ENCODE results near the gene UMPS.

UMPS gene

DNA sequence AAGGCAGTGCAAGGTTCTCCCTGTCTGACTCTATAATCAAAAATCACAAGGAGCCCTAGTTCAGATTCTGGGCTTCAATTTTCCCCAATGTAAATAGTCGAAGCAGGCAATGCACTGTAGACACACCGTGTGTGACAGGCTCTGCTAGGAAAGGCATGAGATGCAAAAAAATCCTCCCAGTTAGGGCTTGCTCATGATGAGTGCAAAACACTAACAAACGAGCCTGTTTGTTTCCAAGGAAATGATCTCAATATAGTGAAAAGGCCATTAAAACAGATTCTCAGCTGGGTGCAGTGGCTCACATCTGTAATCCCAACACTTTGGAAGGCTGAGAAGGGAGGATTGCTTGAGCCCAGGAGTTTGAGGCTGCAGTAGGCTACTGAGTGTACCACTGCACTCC is 55.7 kb downstream of the UMPS start:
- TF ChIP-seq, protein P1, sequence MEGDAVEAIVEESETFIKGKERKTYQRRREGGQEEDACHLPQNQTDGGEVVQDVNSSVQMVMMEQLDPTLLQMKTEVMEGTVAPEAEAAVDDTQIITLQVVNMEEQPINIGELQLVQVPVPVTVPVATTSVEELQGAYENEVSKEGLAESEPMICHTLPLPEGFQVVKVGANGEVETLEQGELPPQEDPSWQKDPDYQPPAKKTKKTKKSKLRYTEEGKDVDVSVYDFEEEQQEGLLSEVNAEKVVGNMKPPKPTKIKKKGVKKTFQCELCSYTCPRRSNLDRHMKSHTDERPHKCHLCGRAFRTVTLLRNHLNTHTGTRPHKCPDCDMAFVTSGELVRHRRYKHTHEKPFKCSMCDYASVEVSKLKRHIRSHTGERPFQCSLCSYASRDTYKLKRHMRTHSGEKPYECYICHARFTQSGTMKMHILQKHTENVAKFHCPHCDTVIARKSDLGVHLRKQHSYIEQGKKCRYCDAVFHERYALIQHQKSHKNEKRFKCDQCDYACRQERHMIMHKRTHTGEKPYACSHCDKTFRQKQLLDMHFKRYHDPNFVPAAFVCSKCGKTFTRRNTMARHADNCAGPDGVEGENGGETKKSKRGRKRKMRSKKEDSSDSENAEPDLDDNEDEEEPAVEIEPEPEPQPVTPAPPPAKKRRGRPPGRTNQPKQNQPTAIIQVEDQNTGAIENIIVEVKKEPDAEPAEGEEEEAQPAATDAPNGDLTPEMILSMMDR (IDR thresholded peaks at IDR 0.05; ENCODE audit: insufficient read depth, low read length, poor library complexity, severe bottlenecking) = no peak
- TF ChIP-seq EZH2phosphoT487 (conservative IDR thresholded peaks at IDR 0.05; ENCODE audit: low read length) = no peak
- Histone ChIP-seq H3K4me2 (ENCODE audit: low read depth, low read length, poor library complexity, severe bottlenecking) (no peak overlapping the region), H3K4me3 (ENCODE audit: insufficient read depth, low read length, poor library complexity, severe bottlenecking) (no peak overlapping the region), H3F3A (ENCODE audit: insufficient read depth) (no peaks in the 10 kb centered on the region), H3K9ac (ENCODE audit: low read length) (no peak overlapping the region), H2AFZ (ENCODE audit: low read depth, low read length, severe bottlenecking) (no peak overlapping the region), H3K27ac (ENCODE audit: low read depth, low read length) (no peak overlapping the region), H3K36me3 (ENCODE audit: low read length) (no peaks in the 10 kb centered on the region), H3K9me2 (replicated peaks; ENCODE audit: insufficient read depth, low read length) (no peaks in the 10 kb centered on the region), H3K79me2 (ENCODE audit: insufficient read depth, low read length) (no peaks in the 10 kb centered on the region), H4K20me1 (ENCODE audit: low read depth, low read length) (no peaks in the 10 kb centered on the region), H3K27me3 (ENCODE audit: low read length) (no peaks in the 10 kb centered on the region), H3K9me3 (ENCODE audit: insufficient read depth, low read length) (no peaks in the 10 kb centered on the region)

DNA sequence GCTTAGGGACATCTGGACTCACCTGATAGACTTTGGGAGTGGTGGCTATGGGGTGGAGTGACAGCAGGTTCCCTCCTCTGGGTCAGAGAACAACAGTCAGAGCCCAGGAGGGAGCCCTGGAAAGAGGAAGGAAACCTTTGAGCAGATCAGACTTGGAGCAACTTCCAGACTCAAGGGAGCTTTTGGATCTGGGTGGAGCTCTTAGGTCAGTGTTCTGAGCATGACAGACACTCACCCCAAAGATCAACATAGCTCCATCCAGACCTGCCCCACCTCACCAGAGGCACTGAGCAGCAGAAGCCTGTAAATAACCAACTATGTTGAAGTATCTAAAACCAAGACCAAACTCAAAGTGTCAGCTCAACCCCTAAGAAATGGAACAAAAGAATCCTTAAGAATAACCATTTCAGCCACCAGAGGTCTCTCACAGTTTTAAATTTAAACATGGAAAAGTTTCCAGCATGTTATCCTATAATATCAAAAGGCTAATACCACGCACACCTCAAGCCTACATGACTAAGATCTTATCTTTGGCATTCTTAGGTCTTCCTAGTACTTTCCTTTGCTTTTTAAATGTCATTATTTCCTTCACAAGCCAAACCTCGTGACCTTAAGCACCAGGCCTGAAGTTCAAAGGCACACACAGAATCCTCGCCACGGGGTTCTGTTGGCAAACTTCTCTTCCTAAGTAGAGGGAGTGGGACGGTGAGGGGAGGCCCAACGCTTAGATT is 56.4 kb downstream of the UMPS start:
- no peak for TF ChIP-seq EZH2phosphoT487 (conservative IDR thresholded peaks at IDR 0.05; ENCODE audit: low read length)
- TF ChIP-seq, protein P1 (IDR thresholded peaks at IDR 0.05; ENCODE audit: insufficient read depth, low read length, poor library complexity, severe bottlenecking) = no peak
- no peak overlapping the region for H3K9ac ChIP-seq (ENCODE audit: low read length)
- no peaks in the 10 kb centered on the region for H4K20me1 ChIP-seq (ENCODE audit: low read depth, low read length)
- no peaks in the 10 kb centered on the region for H3K9me3 ChIP-seq (ENCODE audit: insufficient read depth, low read length)
- H3K36me3 ChIP-seq (ENCODE audit: low read length) = no peaks in the 10 kb centered on the region
- no peaks in the 10 kb centered on the region for H3F3A ChIP-seq (ENCODE audit: insufficient read depth)
- no peak overlapping the region for H3K4me2 ChIP-seq (ENCODE audit: low read depth, low read length, poor library complexity, severe bottlenecking)
- no peaks in the 10 kb centered on the region for H3K9me2 ChIP-seq (replicated peaks; ENCODE audit: insufficient read depth, low read length)
- no peaks in the 10 kb centered on the region for H3K79me2 ChIP-seq (ENCODE audit: insufficient read depth, low read length)
- H3K4me3 ChIP-seq (ENCODE audit: insufficient read depth, low read length, poor library complexity, severe bottlenecking) = no peak overlapping the region
- H2AFZ ChIP-seq (ENCODE audit: low read depth, low read length, severe bottlenecking) = no peak overlapping the region
- H3K27me3 ChIP-seq (ENCODE audit: low read length) = no peaks in the 10 kb centered on the region
- no peak overlapping the region for H3K27ac ChIP-seq (ENCODE audit: low read depth, low read length)

DNA sequence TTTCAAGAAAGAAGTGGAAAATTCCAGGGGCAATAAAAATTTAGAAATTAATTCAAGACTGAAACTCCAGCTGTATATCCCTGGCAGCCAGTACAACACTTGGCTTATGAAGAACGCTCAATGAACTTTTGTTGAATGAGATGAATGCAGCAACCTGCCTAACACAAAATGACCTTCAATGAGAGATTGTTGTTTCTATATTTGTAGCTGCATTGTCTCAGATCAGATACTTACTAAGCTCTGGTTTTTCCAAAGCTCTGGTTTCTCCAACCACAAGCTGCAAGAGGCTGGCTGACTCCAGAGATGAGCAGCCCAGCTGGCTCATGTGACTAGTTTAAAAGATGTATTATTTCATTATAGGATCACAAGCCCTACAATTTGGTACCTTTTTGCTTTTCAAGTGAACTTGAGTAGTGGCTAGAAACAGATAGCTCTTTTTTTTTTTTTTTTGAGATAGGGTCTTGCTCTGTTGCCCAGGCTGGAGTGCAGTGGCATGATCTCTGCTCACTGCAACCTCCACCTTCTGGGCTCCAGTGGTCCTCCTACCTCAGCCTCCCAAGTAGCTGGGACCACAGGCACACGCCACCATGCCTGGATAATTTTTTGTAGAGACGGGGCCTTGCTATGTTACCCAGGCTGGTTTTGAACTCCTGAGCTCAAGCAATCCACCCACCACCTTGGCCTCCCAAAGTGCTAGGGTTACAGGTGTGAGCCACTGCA is 57.4 kb downstream of the UMPS start:
- Histone ChIP-seq H3K4me2 (ENCODE audit: low read depth, low read length, poor library complexity, severe bottlenecking) (no peak overlapping the region), H4K20me1 (ENCODE audit: low read depth, low read length) (no peaks in the 10 kb centered on the region), H3K79me2 (ENCODE audit: insufficient read depth, low read length) (no peaks in the 10 kb centered on the region), H3K27ac (ENCODE audit: low read depth, low read length) (no peak overlapping the region), H3K9me3 (ENCODE audit: insufficient read depth, low read length) (no peaks in the 10 kb centered on the region), H3K27me3 (ENCODE audit: low read length) (no peaks in the 10 kb centered on the region), H3K9me2 (replicated peaks; ENCODE audit: insufficient read depth, low read length) (no peaks in the 10 kb centered on the region), H3F3A (ENCODE audit: insufficient read depth) (no peaks in the 10 kb centered on the region), H3K4me3 (ENCODE audit: insufficient read depth, low read length, poor library complexity, severe bottlenecking) (no peak overlapping the region), H3K36me3 (ENCODE audit: low read length) (no peaks in the 10 kb centered on the region), H2AFZ (ENCODE audit: low read depth, low read length, severe bottlenecking) (no peak overlapping the region), H3K9ac (ENCODE audit: low read length) (no peak overlapping the region)
- no peak for TF ChIP-seq EZH2phosphoT487 (conservative IDR thresholded peaks at IDR 0.05; ENCODE audit: low read length)
- TF ChIP-seq, protein P1 (IDR thresholded peaks at IDR 0.05; ENCODE audit: insufficient read depth, low read length, poor library complexity, severe bottlenecking) = no peak
